Inferior parietal cortex (tissue), 1 donor: ENCODE results near the gene DDIT4.
"Not testable (repeated sequence)": the region's sequence is repeated elsewhere in the genome, so short reads cannot be mapped to it uniquely, and the experiment has no call there.

Source experiments
- DNase-seq: peaks from one replicate; pipeline ENCODE4 v3.0.0-alpha.2; 2016; ENCODE audit errors: extremely low spot score

The DDIT4 gene

GRCh38 chr10:72249176-72249862, 24.4 kb upstream of the DDIT4 start:
- DNase-seq, result not testable (repeated sequence)

- DNase-seq, result no peak
Measured at GRCh38 chr10:72250666-72251065, 23.1 kb upstream of the DDIT4 start.

GRCh38 chr10:72251635-72252034, 22.1 kb upstream of the DDIT4 start:
- DNase-seq, result no peak

- no peak for DNase-seq
Measured at GRCh38 chr10:72252972-72253371, 20.8 kb upstream of the DDIT4 start.

- DNase-seq, result no peak
Measured at GRCh38 chr10:72253578-72253977, 20.1 kb upstream of the DDIT4 start.

- peak; percentile 91 for DNase-seq
Measured at GRCh38 chr10:72254813-72255568, 18.7 kb upstream of the DDIT4 start.

- no peak for DNase-seq
Measured at GRCh38 chr10:72255977-72256729, 17.6 kb upstream of the DDIT4 start.

GRCh38 chr10:72257051-72257892, 16.5 kb upstream of the DDIT4 start:
- no peak for DNase-seq

GRCh38 chr10:72258617-72259016, 15.1 kb upstream of the DDIT4 start:
- DNase-seq, result no peak

GRCh38 chr10:72259491-72260238, 14.1 kb upstream of the DDIT4 start:
- no peak for DNase-seq

- DNase-seq, result no peak
Measured at GRCh38 chr10:72260239-72260975, 13.3 kb upstream of the DDIT4 start.

- DNase-seq, result no peak
Measured at GRCh38 chr10:72260976-72261783, 12.5 kb upstream of the DDIT4 start.

GRCh38 chr10:72261784-72262404, 11.8 kb upstream of the DDIT4 start:
- no peak for DNase-seq

- DNase-seq, result no peak
Measured at GRCh38 chr10:72263613-72264241, 10.0 kb upstream of the DDIT4 start.

- DNase-seq, result no peak
Measured at GRCh38 chr10:72264536-72264935, 9.2 kb upstream of the DDIT4 start.

- DNase-seq, result no peak
Measured at GRCh38 chr10:72265508-72265907, 8.2 kb upstream of the DDIT4 start.

- DNase-seq, result no peak
Measured at GRCh38 chr10:72265990-72266865, 7.5 kb upstream of the DDIT4 start.
